Astrocyte (in vitro differentiated cells and primary cell): ENCODE measurements around the gene STK32B.

ENCODE experiments used
- EZH2 ChIP-seq: IDR thresholded peaks from 2 replicates; pipeline ENCODE4 v1.6.1; 2012; ENCODE audit warnings: mild to moderate bottlenecking, low read length, inconsistent platforms; ENCODE audit not compliant: insufficient read depth
- TF ChIP-seq, protein P1 (sequence below): IDR thresholded peaks from 2 replicates; pipeline ENCODE4 v1.5.1; 2011; ENCODE audit warnings: low read depth, mild to moderate bottlenecking, inconsistent platforms, low read length, moderate library complexity; ENCODE audit not compliant: insufficient read depth

DNA sequence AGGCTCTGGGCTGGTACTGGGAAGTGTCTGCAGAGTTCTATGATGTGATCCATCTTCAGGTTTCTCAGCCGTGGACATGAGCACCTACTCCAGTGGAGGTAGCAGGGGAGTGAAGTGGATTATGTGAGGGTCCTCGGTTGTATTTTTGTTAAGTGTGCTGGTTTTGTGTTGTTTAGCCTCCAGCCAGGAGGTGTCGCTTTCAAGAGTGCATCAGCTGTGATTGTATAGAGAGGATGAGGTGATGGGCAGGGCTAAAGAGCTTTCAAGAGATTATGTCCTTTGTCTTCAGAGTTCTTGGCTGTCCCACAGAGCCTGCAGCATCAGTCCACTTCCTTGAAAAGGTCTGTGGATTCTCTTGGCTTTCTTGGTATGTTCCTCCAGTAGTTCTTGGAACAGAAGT lies 256.6 kb downstream of the STK32B start:
- TF ChIP-seq, protein P1, sequence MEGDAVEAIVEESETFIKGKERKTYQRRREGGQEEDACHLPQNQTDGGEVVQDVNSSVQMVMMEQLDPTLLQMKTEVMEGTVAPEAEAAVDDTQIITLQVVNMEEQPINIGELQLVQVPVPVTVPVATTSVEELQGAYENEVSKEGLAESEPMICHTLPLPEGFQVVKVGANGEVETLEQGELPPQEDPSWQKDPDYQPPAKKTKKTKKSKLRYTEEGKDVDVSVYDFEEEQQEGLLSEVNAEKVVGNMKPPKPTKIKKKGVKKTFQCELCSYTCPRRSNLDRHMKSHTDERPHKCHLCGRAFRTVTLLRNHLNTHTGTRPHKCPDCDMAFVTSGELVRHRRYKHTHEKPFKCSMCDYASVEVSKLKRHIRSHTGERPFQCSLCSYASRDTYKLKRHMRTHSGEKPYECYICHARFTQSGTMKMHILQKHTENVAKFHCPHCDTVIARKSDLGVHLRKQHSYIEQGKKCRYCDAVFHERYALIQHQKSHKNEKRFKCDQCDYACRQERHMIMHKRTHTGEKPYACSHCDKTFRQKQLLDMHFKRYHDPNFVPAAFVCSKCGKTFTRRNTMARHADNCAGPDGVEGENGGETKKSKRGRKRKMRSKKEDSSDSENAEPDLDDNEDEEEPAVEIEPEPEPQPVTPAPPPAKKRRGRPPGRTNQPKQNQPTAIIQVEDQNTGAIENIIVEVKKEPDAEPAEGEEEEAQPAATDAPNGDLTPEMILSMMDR = no peak
- no peak for TF ChIP-seq EZH2
